ENCODE measurements around the gene SLC5A1. TPM values are rescaled to one million over a fixed set of nuclear protein-coding genes. Genes with fewer than 3 reads are reported as not detected.

SLC5A1 gene
- total and polyA plus RNA-seq, 2 of the 13 experiments (the other 11 are each of a cell fraction or from before 2014, with no cell fraction given) = not detected

DNA sequence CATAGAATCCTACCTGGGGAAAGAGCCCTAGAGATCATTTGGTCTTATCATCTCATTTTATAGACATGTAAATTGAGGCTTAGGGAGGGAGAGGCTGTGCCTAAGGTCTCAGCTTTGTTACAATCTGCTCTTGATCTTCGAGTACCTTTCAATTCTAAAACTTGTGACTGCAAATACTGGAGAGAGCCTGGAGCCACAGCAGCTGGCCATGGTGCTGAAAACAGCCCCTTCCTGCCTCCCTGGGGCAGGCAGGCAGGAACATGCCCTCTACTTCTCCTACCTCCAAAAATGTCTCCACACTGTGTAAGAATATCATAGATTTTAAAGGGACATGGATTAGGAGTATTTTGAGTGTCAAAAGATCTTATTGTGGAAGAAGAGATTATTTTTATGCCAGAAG lies 63.9 kb downstream of the SLC5A1 start (continued):
- TF ChIP-seq, protein P1, sequence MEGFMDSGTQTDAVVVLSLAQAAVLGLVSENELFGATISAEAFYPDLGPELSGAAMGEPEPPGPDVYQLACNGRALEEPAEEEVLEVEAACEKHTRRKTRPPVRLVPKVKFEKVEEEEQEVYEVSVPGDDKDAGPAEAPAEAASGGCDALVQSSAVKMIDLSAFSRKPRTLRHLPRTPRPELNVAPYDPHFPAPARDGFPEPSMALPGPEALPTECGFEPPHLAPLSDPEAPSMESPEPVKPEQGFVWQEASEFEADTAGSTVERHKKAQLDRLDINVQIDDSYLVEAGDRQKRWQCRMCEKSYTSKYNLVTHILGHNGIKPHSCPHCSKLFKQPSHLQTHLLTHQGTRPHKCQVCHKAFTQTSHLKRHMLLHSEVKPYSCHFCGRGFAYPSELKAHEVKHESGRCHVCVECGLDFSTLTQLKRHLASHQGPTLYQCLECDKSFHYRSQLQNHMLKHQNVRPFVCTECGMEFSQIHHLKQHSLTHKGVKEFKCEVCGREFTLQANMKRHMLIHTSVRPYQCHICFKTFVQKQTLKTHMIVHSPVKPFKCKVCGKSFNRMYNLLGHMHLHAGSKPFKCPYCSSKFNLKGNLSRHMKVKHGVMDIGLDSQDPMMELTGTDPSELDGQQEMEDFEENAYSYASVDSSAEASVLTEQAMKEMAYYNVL (CRISPR knock-in tag; IDR thresholded peaks at IDR 0.05; ENCODE audit: borderline replicate concordance) = no peak
- TF ChIP-seq CENPX (CRISPR knock-in tag; IDR thresholded peaks at IDR 0.05) (no peak), ZNF30 (CRISPR knock-in tag; IDR thresholded peaks at IDR 0.05) (no peak), ZNF20 (CRISPR knock-in tag; IDR thresholded peaks at IDR 0.05) (no peak), ATM (IDR thresholded peaks at IDR 0.05; ENCODE audit: borderline replicate concordance) (no peak), ZNF703 (CRISPR knock-in tag; IDR thresholded peaks at IDR 0.05; ENCODE audit: borderline replicate concordance) (no peak), ZNF792 (CRISPR knock-in tag; IDR thresholded peaks at IDR 0.05) (0 out of 2 replicates have a peak, but pooled peaks have one; percentile 25), ZNF839 (CRISPR knock-in tag; IDR thresholded peaks at IDR 0.05; ENCODE audit: borderline replicate concordance) (no peak), ZNF350 (CRISPR knock-in tag; IDR thresholded peaks at IDR 0.05; ENCODE audit: borderline replicate concordance, low read depth) (no peak), BRCA1 (CRISPR knock-in tag; IDR thresholded peaks at IDR 0.05) (no peak), AGO1 (IDR thresholded peaks at IDR 0.05; ENCODE audit: low read depth, low read length, poor library complexity, severe bottlenecking) (no peak), CREM (IDR thresholded peaks at IDR 0.05) (no peak), CREM (CRISPR knock-in tag; IDR thresholded peaks at IDR 0.05) (no peak), MIER2 (CRISPR knock-in tag; IDR thresholded peaks at IDR 0.05) (peak; percentile 96), ZNF660 (CRISPR knock-in tag; IDR thresholded peaks at IDR 0.05; ENCODE audit: borderline replicate concordance, low read depth) (no peak), BRD4 (CRISPR knock-in tag; IDR thresholded peaks at IDR 0.05) (no peak), ZBTB21 (CRISPR knock-in tag; IDR thresholded peaks at IDR 0.05) (no peak), NR2F1 (CRISPR knock-in tag; IDR thresholded peaks at IDR 0.05) (no peak), EED (CRISPR knock-in tag; IDR thresholded peaks at IDR 0.05) (no peak), ZNF205 (CRISPR knock-in tag; IDR thresholded peaks at IDR 0.05) (no peak), ZNF24 (IDR thresholded peaks at IDR 0.05) (no peak), RARG (CRISPR knock-in tag; IDR thresholded peaks at IDR 0.05; ENCODE audit: low read depth) (no peak)
- TF ChIP-seq, protein P2, sequence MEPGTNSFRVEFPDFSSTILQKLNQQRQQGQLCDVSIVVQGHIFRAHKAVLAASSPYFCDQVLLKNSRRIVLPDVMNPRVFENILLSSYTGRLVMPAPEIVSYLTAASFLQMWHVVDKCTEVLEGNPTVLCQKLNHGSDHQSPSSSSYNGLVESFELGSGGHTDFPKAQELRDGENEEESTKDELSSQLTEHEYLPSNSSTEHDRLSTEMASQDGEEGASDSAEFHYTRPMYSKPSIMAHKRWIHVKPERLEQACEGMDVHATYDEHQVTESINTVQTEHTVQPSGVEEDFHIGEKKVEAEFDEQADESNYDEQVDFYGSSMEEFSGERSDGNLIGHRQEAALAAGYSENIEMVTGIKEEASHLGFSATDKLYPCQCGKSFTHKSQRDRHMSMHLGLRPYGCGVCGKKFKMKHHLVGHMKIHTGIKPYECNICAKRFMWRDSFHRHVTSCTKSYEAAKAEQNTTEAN (CRISPR knock-in tag; conservative IDR thresholded peaks at IDR 0.05) = no peak
- TF ChIP-seq, protein P3, sequence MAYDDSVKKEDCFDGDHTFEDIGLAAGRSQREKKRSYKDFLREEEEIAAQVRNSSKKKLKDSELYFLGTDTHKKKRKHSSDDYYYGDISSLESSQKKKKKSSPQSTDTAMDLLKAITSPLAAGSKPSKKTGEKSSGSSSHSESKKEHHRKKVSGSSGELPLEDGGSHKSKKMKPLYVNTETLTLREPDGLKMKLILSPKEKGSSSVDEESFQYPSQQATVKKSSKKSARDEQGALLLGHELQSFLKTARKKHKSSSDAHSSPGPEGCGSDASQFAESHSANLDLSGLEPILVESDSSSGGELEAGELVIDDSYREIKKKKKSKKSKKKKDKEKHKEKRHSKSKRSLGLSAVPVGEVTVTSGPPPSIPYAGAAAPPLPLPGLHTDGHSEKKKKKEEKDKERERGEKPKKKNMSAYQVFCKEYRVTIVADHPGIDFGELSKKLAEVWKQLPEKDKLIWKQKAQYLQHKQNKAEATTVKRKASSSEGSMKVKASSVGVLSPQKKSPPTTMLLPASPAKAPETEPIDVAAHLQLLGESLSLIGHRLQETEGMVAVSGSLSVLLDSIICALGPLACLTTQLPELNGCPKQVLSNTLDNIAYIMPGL (CRISPR knock-in tag; IDR thresholded peaks at IDR 0.05; ENCODE audit: borderline replicate concordance in 1 of 2, low read depth in 1 of 2) = no peak
- TF ChIP-seq, protein P4, sequence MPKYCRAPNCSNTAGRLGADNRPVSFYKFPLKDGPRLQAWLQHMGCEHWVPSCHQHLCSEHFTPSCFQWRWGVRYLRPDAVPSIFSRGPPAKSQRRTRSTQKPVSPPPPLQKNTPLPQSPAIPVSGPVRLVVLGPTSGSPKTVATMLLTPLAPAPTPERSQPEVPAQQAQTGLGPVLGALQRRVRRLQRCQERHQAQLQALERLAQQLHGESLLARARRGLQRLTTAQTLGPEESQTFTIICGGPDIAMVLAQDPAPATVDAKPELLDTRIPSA (CRISPR knock-in tag; IDR thresholded peaks at IDR 0.05; ENCODE audit: borderline replicate concordance) = no peak
- TF ChIP-seq, protein P5, sequence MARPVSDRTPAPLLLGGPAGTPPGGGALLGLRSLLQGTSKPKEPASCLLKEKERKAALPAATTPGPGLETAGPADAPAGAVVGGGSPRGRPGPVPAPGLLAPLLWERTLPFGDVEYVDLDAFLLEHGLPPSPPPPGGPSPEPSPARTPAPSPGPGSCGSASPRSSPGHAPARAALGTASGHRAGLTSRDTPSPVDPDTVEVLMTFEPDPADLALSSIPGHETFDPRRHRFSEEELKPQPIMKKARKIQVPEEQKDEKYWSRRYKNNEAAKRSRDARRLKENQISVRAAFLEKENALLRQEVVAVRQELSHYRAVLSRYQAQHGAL (CRISPR knock-in tag; IDR thresholded peaks at IDR 0.05; ENCODE audit: not compliant biosample characterization) = no peak

Measured in HepG2 (cell line).